ENCODE data around the gene DNASE1L3.

DNA sequence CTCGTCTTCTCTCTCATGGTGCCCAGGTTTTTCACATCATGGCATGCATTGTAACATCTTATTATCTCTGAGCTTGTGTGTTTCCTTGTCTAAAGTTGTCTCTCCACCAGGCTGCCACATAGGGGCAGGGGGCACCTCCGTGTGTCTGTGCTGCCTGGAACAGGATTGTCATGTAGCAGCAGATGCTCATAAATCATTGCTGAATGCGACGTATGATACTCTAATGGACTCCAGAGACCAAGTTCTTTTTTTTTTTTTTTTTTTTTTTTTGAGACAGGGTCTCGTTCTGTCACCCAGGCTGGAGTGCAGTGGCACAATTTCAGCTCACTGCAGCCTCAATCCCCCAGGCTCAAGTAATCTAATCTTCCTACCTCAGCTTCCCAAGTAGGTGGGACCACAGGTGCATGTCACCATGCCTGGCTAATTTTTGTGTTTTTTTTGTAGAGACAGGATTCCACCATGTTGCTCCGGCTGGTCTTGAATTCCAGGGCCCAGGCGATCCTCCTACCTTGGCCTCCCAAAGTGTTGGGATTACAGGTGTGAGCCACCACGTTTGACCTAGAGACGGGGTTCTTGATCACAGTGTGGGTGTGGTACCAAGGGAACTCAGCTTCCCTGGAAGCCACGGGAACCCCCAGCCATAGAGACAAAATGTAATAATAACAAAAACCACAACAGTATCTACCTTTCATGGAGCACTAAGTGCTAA lies 4.7 kb upstream of the DNASE1L3 start:
- TF ChIP-seq, protein P1, sequence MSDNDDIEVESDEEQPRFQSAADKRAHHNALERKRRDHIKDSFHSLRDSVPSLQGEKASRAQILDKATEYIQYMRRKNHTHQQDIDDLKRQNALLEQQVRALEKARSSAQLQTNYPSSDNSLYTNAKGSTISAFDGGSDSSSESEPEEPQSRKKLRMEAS (IDR thresholded peaks at IDR 0.05), result no peak
- TF ChIP-seq TCF12 (IDR thresholded peaks at IDR 0.05; ENCODE audit: low read depth, low read length) (no peak), RNF2 (IDR thresholded peaks at IDR 0.05; ENCODE audit: borderline replicate concordance, low read depth, low read length, missing control alignments, poor library complexity, severe bottlenecking) (no peak), POLR2AphosphoS5 (IDR thresholded peaks at IDR 0.05; ENCODE audit: low read depth, low read length) (no peak), TAF1 (IDR thresholded peaks at IDR 0.05; ENCODE audit: low read depth, low read length) (no peak), POLR2A (IDR thresholded peaks at IDR 0.05; ENCODE audit: control extremely low read depth in 1 of 2, low read depth in 2 of 2, low read length in 2 of 2) (no peak), CEBPB (IDR thresholded peaks at IDR 0.05; ENCODE audit: low read depth, low read length) (no peak), GABPA (IDR thresholded peaks at IDR 0.05; ENCODE audit: borderline replicate concordance, insufficient read depth, low read length) (no peak), EP300 (IDR thresholded peaks at IDR 0.05; ENCODE audit: borderline replicate concordance in 1 of 2, low read depth in 2 of 2, low read length in 2 of 2) (no peak)

Measured in H1 (cell line).